ENCODE measurements around the gene SEMA3E. TPM values are rescaled to one million over a fixed set of nuclear protein-coding genes. Genes with fewer than 3 reads are reported as not detected.
"Not testable (repeated sequence)": the region's sequence is repeated elsewhere in the genome, so short reads cannot be mapped to it uniquely, and the experiment has no call there.

SEMA3E gene
- total RNA-seq, 1 experiment from 2014 or later: not detected

- DNase-seq (ENCODE audit: low read depth): no peak
Measured at GRCh38 chr7:83452256-83452655, 196.7 kb downstream of the SEMA3E start.

- DNase-seq (ENCODE audit: low read depth): no peak
Measured at GRCh38 chr7:83451501-83452045, 197.4 kb downstream of the SEMA3E start.

GRCh38 chr7:83449781-83450180, 199.2 kb downstream of the SEMA3E start:
- no peak for DNase-seq (ENCODE audit: low read depth)

- DNase-seq (ENCODE audit: low read depth): no peak
Measured at GRCh38 chr7:83447681-83448080, 201.3 kb downstream of the SEMA3E start.

DNA sequence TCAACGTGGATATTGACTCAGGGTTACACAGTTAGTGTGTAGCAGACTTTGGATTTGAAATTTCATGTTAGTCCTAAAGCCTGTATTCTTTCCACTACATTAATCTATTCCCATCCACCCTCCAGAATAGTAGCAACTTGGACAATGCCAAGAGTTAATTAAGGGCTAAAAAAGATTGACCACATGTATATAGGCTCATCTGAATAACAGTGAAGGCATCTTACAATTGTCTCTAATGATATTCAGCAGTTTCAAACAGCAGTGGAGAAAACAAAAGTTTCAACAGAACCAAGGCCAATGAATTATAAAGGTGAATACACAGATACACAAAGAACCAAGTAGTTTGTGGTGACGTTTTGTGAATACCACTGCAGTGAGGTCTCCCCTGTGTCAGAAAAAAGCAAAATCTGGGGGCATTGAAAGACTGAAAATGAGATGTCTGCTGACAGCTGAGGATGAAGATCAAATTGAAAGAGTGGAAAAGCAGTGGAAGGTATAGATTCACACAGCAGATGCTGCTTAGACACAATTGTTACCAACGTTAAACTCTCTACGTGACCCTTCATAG, 202.8 kb downstream of the SEMA3E start:
- no peak for DNase-seq (ENCODE audit: low read depth)

GRCh38 chr7:83442911-83443310, 206.0 kb downstream of the SEMA3E start:
- DNase-seq (ENCODE audit: low read depth): no peak

- DNase-seq (ENCODE audit: low read depth): no peak
Measured at GRCh38 chr7:83439026-83439425, 209.9 kb downstream of the SEMA3E start.

- not testable (repeated sequence) for DNase-seq (ENCODE audit: low read depth)
Measured at GRCh38 chr7:83430289-83430688, 218.7 kb downstream of the SEMA3E start.

DNA sequence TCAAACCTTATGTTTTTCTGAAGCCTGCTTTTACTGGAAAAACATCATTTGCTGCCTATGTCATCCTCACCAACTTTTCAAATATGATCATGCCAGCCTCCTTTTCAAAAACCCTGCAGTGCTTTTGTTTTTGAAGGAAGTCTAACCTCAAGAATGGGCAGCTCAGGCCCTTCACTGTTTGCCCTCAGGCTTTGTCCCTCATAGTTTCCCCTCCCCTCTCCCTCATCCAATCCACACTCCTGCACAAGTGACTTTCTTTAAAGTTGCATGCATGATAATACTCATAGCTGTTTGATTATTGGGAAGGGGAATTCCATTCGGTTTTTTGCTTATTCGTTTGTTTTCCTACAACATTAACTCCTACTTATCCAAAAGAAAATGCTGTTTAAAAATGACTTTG, 219.4 kb downstream of the SEMA3E start:
- peak; percentile 23 for DNase-seq (ENCODE audit: low read depth)

DNA sequence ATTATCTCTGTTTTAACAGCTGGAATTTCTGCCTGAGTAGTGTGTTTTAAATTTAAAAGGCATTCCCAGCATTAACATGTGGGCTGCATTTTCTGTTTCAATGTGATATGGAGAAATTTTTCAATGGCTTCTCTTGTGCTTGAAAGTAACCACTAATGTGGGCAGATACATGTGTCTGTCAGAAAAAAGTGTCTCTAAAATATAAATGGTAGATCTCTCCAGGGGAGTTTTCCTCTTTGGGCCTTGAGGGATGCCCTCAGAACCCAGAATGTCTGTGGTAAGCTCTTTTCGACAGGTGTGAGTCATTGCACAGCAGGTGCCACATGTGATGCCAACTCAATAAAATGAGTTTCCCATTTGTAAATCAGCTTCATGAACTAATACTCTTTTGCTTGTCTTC, 221.1 kb downstream of the SEMA3E start:
- DNase-seq (ENCODE audit: low read depth): no peak

- DNase-seq (ENCODE audit: low read depth): no peak
Measured at GRCh38 chr7:83426325-83426724, 222.6 kb downstream of the SEMA3E start.

GRCh38 chr7:83419013-83419412, 229.9 kb downstream of the SEMA3E start:
- no peak for DNase-seq (ENCODE audit: low read depth)

DNA sequence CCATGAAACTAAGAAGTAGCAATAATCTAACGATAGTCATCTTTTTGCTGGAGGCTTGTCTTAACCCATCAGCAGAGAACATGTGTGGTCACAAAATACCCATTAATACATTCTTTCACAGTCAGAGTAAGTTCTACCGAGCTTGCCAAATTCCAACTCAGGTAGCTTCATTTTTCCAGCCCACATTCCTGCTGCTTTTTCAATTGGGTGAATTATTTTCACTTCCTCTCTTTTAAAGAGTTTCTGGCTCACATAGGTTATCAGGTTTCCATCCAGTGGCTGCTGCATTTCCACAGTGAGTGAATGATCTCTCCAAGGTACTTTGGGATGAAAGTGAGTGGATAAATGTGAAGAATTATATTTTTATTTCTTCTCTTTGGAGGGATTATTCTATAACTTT, 233.1 kb downstream of the SEMA3E start:
- no peak for DNase-seq (ENCODE audit: low read depth)

DNA sequence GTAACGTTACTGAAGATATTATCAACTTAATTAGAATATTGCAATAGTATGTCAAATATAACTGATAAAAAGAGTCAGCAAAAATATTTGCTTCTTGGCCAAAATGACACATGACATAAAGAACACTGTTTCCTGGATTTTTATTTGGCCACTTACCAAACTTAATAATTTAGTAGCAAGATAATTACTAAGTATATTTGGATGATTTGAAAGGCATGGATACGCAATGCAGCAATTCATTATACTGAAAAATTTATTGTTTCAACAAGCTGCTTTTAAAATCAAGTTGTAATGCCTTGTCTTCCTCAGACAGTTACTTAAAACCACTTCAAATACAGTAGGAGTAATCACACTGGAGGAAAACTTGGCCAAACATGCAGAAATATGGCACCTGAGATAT, 234.0 kb downstream of the SEMA3E start:
- no peak for DNase-seq (ENCODE audit: low read depth)

- DNase-seq (ENCODE audit: low read depth): peak; percentile 1
Measured at GRCh38 chr7:83413831-83414230, 235.1 kb downstream of the SEMA3E start.

GRCh38 chr7:83413424-83413823, 235.5 kb downstream of the SEMA3E start:
- peak; percentile 1 for DNase-seq (ENCODE audit: low read depth)

- peak; percentile 43 for DNase-seq (ENCODE audit: low read depth)
Measured at GRCh38 chr7:83410989-83411591, 237.8 kb downstream of the SEMA3E start.

- no peak for DNase-seq (ENCODE audit: low read depth)
Measured at GRCh38 chr7:83394776-83395175, 254.2 kb downstream of the SEMA3E start.

- DNase-seq (ENCODE audit: low read depth): no peak
Measured at GRCh38 chr7:83388436-83388835, 260.5 kb downstream of the SEMA3E start.

GRCh38 chr7:83366629-83367028, 282.3 kb downstream of the SEMA3E start:
- no peak for DNase-seq (ENCODE audit: low read depth)

GRCh38 chr7:83365746-83366145, 283.2 kb downstream of the SEMA3E start:
- no peak for DNase-seq (ENCODE audit: low read depth)

DNA sequence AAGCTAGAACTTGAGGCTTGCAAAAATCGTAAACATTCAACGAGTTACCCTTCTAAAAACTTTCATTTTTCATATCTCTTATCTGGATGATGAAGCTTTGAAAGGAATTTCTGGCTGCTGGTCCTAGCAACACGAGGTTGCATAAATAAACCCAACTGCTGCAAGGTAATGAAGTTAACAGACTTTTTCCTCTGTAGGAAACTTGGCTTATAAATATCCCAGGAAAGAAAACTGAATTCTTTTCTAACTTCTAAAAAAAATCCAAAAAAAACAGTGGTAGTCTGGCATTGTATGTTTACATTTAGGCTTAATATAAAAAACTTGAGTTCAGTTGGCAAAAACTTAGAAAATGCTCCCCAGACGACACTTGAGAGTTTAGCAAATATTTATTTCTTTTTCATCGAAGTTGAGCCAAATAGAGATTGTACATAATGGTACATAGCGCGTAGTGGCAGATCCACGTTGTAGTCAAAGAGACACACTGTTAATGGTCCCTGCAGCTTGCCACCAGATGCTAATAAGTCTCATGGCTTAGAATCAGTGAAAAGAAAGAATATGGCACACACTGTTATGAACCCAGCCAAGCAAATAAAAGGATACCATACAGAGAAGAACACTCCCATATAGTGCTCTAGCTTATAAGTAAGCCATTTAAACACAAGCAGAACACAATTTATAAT, 285.9 kb downstream of the SEMA3E start:
- no peak for DNase-seq (ENCODE audit: low read depth)

- DNase-seq (ENCODE audit: low read depth): no peak
Measured at GRCh38 chr7:83359108-83359507, 289.8 kb downstream of the SEMA3E start.
